DND-41 (cell line): Measurements from ENCODE around the gene TPP2.

Experiments
- ATAC-seq: fragments of 200-7000 bp; cut with Tn5 transposase; 3 replicates; pipeline ENCODE4 v1.9.1; 2021; ENCODE audit warnings: low read depth; ENCODE audit not compliant: insufficient read depth
- DNase-seq: peaks from one replicate; pipeline ENCODE4 v3.0.0-alpha.2; 2020
- H2AFZ ChIP-seq: 2 replicates; pipeline ENCODE4 v1.6.0; 2012; ENCODE audit warnings: low read depth, low read length
- H3K27ac ChIP-seq: 2 replicates; pipeline ENCODE4 v1.5.1; 2012; ENCODE audit warnings: low read length, inconsistent platforms
- H3K27me3 ChIP-seq: fragments of 200-600 bp; sonication (generic); 2 replicates; pipeline ENCODE4 v1.6.0; 2012; ENCODE audit warnings: low read length, mild to moderate bottlenecking, inconsistent platforms; ENCODE audit not compliant: insufficient read depth, poor library complexity
- H3K36me3 ChIP-seq: 2 replicates; pipeline ENCODE4 v1.5.1; 2012; ENCODE audit warnings: low read length, inconsistent platforms; ENCODE audit not compliant: insufficient read depth
- H3K4me1 ChIP-seq: 2 replicates; pipeline ENCODE4 v1.5.1; 2012; ENCODE audit warnings: mild to moderate bottlenecking, low read length; ENCODE audit not compliant: insufficient read depth
- H3K4me2 ChIP-seq: 2 replicates; pipeline ENCODE4 v1.6.0; 2012; ENCODE audit warnings: mild to moderate bottlenecking, moderate library complexity, low read length, inconsistent platforms; ENCODE audit not compliant: insufficient read depth
- H3K4me3 ChIP-seq, 2 experiments: fragments of 200-600 bp in 1 of 2; shearing (Covaris generic) in 1 of 2; 2 replicates each; pipeline ENCODE4 v1.5.1; 2012 to 2016; ENCODE audit warnings: inconsistent platforms in 2 of 2, low read length in 2 of 2, mild to moderate bottlenecking in 2 of 2, low read depth in 1 of 2, moderate library complexity in 1 of 2
- H3K79me2 ChIP-seq: 2 replicates; pipeline ENCODE4 v1.6.0; 2012; ENCODE audit warnings: low read length, inconsistent platforms; ENCODE audit not compliant: insufficient read depth
- H3K9ac ChIP-seq: 2 replicates; pipeline ENCODE4 v1.6.0; 2012; ENCODE audit warnings: low read depth, mild to moderate bottlenecking, inconsistent platforms, low read length, moderate library complexity
- H3K9me3 ChIP-seq: 2 replicates; pipeline ENCODE4 v1.5.1; 2012; ENCODE audit warnings: low read length, moderate library complexity, mild to moderate bottlenecking, inconsistent platforms; ENCODE audit not compliant: insufficient read depth, severe bottlenecking
- H4K20me1 ChIP-seq: 2 replicates; pipeline ENCODE4 v1.6.0; 2012; ENCODE audit warnings: low read length; ENCODE audit not compliant: insufficient read depth
- CTCF ChIP-seq: IDR thresholded peaks from 2 replicates; pipeline ENCODE4 v1.5.1; 2012; ENCODE audit warnings: borderline replicate concordance, low read length, moderate library complexity, mild to moderate bottlenecking; ENCODE audit not compliant: poor library complexity, severe bottlenecking; ENCODE audit errors: extremely low read depth
- EZH2 ChIP-seq: IDR thresholded peaks from 3 replicates; pipeline ENCODE4 v1.6.1; 2012; ENCODE audit warnings: borderline replicate concordance, low read depth, mild to moderate bottlenecking, moderate library complexity, low read length, inconsistent platforms; ENCODE audit not compliant: severe bottlenecking

Gene TPP2

GRCh38 chr13:102703726-102704035 is 106.9 kb downstream of the TPP2 start:
- Histone ChIP-seq H4K20me1 (no peaks in the 10 kb centered on the region), H3K4me3 (no peak overlapping the region), H2AFZ (no peak overlapping the region), H3K9me3 (no peaks in the 10 kb centered on the region), H3K36me3 (no peaks in the 10 kb centered on the region), H3K27me3 (peaks cover 5% of the 10 kb centered on the region), H3K27ac (no peak overlapping the region), H3K9ac (no peak overlapping the region), H3K79me2 (no peaks in the 10 kb centered on the region), H3K4me1 (no peaks in the 10 kb centered on the region), H3K4me2 (no peak overlapping the region)
- DNase-seq (no peak), ATAC-seq (no peak)
- TF ChIP-seq CTCF, result no peak
- no peak for TF ChIP-seq EZH2

GRCh38 chr13:102704238-102705058 is 107.7 kb downstream of the TPP2 start:
- Histone ChIP-seq H3K9me3 (no peaks in the 10 kb centered on the region), H3K4me1 (no peaks in the 10 kb centered on the region)
- TF ChIP-seq EZH2 (no peak), CTCF (no peak)

GRCh38 chr13:102707467-102707866 is 110.7 kb downstream of the TPP2 start:
- Histone ChIP-seq H3K4me2 (no peak overlapping the region), H3K4me1 (no peaks in the 10 kb centered on the region), H3K36me3 (no peaks in the 10 kb centered on the region), H4K20me1 (no peaks in the 10 kb centered on the region), H2AFZ (no peak overlapping the region), H3K27ac (no peak overlapping the region), H3K4me3 (no peak overlapping the region), H3K27me3 (peaks cover 5% of the 10 kb centered on the region), H3K79me2 (no peaks in the 10 kb centered on the region), H3K9me3 (no peaks in the 10 kb centered on the region), H3K9ac (no peak overlapping the region)
- TF ChIP-seq EZH2 (no peak), CTCF (no peak)
- no peak for ATAC-seq
- no peak for DNase-seq

More at GRCh38 chr13:102704238-102705058, 107.7 kb downstream of the TPP2 start:
- no peak overlapping the region for H3K27ac ChIP-seq
- no peak overlapping the region for H3K9ac ChIP-seq
- no peak overlapping the region for H3K4me3 ChIP-seq
- no peak overlapping the region for H3K4me2 ChIP-seq
- DNase-seq, result no peak
- ATAC-seq, result no peak
- no peaks in the 10 kb centered on the region for H3K36me3 ChIP-seq
- no peaks in the 10 kb centered on the region for H3K79me2 ChIP-seq
- no peaks in the 10 kb centered on the region for H4K20me1 ChIP-seq
- H3K27me3 ChIP-seq, result peaks cover 5% of the 10 kb centered on the region
- no peak overlapping the region for H2AFZ ChIP-seq
